ENCODE data around the gene HBS1L.

DNA sequence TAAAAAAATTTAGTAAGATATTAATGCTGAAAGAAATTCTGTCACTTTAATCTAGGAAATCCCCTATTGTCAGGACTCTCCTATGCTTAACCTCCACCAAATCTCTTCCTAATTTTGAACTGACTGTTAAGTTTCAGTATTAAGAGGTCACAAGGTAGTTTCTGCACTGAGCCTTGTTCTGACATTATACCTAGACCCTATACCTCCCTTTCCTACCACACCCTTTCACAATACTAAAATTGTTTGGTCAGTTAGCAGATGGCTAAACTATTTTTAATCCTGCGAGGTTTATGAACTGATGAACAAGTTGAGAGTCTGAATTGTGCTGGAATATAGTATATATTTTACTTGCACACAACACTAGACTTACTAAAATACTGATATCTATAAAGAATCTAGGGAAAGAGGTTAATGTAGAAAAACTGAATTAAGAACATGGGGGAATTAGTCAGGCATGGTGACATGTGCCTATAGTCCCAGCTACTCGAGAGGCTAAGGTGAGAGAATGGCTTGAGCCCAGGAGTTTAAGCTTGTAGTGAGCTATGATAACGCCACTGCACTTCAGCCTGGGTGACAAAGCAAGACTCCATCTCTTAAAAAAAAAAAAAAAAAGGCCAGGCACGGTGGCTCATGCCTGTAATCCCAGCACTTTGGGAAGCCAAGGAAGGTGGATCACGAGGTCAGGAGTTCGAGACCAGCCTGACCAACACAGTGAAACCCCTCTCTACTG, 51.5 kb downstream of the HBS1L start:
- TF ChIP-seq, protein P1, sequence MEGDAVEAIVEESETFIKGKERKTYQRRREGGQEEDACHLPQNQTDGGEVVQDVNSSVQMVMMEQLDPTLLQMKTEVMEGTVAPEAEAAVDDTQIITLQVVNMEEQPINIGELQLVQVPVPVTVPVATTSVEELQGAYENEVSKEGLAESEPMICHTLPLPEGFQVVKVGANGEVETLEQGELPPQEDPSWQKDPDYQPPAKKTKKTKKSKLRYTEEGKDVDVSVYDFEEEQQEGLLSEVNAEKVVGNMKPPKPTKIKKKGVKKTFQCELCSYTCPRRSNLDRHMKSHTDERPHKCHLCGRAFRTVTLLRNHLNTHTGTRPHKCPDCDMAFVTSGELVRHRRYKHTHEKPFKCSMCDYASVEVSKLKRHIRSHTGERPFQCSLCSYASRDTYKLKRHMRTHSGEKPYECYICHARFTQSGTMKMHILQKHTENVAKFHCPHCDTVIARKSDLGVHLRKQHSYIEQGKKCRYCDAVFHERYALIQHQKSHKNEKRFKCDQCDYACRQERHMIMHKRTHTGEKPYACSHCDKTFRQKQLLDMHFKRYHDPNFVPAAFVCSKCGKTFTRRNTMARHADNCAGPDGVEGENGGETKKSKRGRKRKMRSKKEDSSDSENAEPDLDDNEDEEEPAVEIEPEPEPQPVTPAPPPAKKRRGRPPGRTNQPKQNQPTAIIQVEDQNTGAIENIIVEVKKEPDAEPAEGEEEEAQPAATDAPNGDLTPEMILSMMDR (conservative IDR thresholded peaks at IDR 0.05; ENCODE audit: low read length), result no peak
- TF ChIP-seq EZH2phosphoT487 (IDR thresholded peaks at IDR 0.05; ENCODE audit: borderline replicate concordance, low read depth, low read length), result no peak
